Measurements from ENCODE around the gene ADGRB3. TPM values are rescaled to one million over a fixed set of nuclear protein-coding genes. Genes with fewer than 3 reads are reported as not detected.
A peak's percentile ranks its signal among the peaks of the same experiment; 100 is the strongest.

ADGRB3 gene
- total and polyA plus RNA-seq, 8 donors: 0.04 to 0.34 (median 0.21) TPM

DNA sequence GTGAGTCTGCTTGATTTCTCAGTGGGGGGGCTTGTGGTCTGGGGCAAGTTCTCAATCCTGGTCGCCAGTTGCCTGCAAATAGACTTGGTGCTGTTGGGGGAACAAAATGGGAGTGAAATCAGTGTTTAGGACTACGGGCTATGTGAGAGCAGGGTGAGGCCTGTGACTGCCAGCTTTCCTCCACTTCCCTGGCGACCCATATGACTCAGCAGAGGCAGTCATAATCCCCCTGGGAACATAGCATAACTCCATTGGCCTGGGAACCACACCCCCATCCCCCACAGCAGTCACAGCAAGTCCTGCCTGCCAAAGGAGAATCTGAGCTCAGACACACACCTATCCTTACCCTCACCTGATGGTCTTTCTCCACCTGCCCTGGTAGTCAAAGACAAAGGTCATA, 773.8 kb downstream of the ADGRB3 start:
- Histone ChIP-seq H3K27ac (no peak overlapping the region), H3K36me3 (no peaks in the 10 kb centered on the region), H3K9me3 (no peaks in the 10 kb centered on the region), H3K4me3 (no peak overlapping the region), H3K27me3 (no peaks in the 10 kb centered on the region), H3K4me1 (no peaks in the 10 kb centered on the region)
- intact Hi-C loops (cut with DNase I): no loop called here
- ATAC-seq (no peak), DNase-seq (peak in 1 of 6 donors; percentile 4), FAIRE-seq (no peak)
- TF ChIP-seq, protein P1, sequence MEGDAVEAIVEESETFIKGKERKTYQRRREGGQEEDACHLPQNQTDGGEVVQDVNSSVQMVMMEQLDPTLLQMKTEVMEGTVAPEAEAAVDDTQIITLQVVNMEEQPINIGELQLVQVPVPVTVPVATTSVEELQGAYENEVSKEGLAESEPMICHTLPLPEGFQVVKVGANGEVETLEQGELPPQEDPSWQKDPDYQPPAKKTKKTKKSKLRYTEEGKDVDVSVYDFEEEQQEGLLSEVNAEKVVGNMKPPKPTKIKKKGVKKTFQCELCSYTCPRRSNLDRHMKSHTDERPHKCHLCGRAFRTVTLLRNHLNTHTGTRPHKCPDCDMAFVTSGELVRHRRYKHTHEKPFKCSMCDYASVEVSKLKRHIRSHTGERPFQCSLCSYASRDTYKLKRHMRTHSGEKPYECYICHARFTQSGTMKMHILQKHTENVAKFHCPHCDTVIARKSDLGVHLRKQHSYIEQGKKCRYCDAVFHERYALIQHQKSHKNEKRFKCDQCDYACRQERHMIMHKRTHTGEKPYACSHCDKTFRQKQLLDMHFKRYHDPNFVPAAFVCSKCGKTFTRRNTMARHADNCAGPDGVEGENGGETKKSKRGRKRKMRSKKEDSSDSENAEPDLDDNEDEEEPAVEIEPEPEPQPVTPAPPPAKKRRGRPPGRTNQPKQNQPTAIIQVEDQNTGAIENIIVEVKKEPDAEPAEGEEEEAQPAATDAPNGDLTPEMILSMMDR (IDR thresholded peaks at IDR 0.05): no peak
- WGBS, 2 donors: 29 to 42% methylated on average over 3 of the region's 3 CpGs

DNA sequence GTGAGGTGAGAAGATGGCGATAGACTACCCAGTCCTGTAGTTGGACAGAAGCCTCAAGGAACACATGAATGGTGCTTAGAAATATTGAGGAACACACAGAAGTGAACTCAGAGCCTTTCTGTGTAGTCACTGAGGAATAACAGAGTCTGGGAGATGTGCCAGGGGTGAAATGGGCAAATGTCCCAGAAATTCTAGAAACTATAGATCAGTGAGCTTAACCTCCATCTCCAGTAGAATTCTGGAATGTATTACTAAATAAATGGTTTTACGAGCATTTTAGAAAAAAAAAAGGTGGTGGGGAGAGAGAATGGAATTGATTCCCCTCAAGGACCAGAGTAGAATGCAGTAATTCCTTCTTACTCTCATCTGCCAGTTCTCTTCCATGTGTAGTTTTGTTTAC, 781.7 kb downstream of the ADGRB3 start:
- H3K36me3 ChIP-seq: no peaks in the 10 kb centered on the region
- H3K27me3 ChIP-seq: no peaks in the 10 kb centered on the region
- ATAC-seq (no peak), FAIRE-seq (no peak), DNase-seq (no peak)
- no peak overlapping the region for H3K4me3 ChIP-seq
- no peak overlapping the region for H3K27ac ChIP-seq
- H3K4me1 ChIP-seq: no peaks in the 10 kb centered on the region
- TF ChIP-seq, protein P1 (IDR thresholded peaks at IDR 0.05): no peak
- H3K9me3 ChIP-seq: no peaks in the 10 kb centered on the region
- WGBS, 2 donors: 47 to 65% methylated on average over 2 of the region's 2 CpGs
- intact Hi-C loops (cut with DNase I): no loop called here

DNA sequence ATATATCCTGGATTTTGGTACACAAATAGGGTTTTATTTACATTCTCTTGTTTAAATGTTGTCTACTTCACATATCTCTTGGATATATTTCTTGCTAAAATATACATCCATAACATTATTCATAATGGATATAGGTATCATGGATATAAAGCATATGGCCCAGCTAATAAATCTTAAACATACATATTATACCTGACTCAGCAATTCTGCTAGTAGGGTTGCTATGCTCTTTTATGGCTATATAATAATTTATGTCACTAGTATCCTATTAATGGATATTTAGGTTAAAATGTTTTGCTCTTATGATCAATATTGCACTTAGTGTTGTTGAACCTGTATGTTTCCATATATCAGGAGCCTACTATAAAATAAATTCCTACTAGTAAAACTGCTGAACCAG, 786.2 kb downstream of the ADGRB3 start:
- intact Hi-C loops (cut with DNase I): no loop called here
- Histone ChIP-seq H3K36me3 (no peaks in the 10 kb centered on the region), H3K27ac (no peak overlapping the region), H3K27me3 (no peaks in the 10 kb centered on the region), H3K4me1 (no peaks in the 10 kb centered on the region), H3K4me3 (no peak overlapping the region), H3K9me3 (no peaks in the 10 kb centered on the region)
- ATAC-seq (no peak), DNase-seq (no peak), FAIRE-seq (no peak)
- TF ChIP-seq, protein P1 (IDR thresholded peaks at IDR 0.05): no peak

DNA sequence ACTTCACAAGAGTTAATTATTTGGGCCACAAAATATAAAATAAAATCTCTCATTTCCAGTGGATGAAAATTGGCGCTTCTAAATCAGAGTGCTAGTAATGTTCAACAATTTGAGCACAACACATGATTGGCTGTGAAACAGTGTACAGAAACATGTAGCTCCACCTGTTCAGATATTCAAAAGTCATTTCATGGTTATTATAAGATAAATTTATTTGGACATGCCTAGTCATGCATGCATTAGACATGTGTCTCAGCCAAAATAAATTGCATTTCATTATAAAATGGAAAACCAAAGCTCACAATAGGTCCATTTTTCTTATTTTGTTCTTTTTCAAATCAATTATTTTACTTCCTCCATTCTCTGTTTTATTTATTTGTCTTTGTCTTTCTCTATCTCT, 786.9 kb downstream of the ADGRB3 start:
- FAIRE-seq (no peak), ATAC-seq (no peak), DNase-seq (no peak)
- H3K9me3 ChIP-seq: no peaks in the 10 kb centered on the region
- TF ChIP-seq, protein P1 (IDR thresholded peaks at IDR 0.05): no peak
- H3K27me3 ChIP-seq: no peaks in the 10 kb centered on the region
- 66 to 92% methylated on average over 1 of the region's 1 CpG for WGBS, 2 donors
- intact Hi-C loops (cut with DNase I): no loop called here
- H3K4me3 ChIP-seq: no peak overlapping the region
- H3K36me3 ChIP-seq: no peaks in the 10 kb centered on the region
- H3K4me1 ChIP-seq: no peaks in the 10 kb centered on the region
- no peak overlapping the region for H3K27ac ChIP-seq

DNA sequence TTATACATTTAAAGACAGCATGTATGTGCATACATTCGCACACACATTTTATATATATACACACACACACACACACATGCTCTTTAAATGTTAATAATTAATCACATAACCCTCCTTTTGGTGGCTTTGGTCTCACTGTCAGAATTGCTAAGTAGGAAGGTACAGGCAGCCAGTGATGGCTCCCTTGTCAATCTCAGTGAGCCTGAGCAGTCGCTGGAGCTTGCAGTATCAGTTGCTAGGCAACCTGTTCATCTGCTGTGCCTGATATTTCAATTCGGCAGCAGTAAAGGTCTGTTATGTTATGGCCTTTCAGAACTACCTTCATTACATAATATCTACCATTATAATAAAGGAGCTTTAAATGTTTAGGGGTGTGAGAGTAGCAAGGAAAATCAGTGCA, 787.4 kb downstream of the ADGRB3 start:
- Histone ChIP-seq H3K9me3 (no peaks in the 10 kb centered on the region), H3K36me3 (no peaks in the 10 kb centered on the region), H3K27ac (no peak overlapping the region), H3K4me3 (no peak overlapping the region), H3K27me3 (no peaks in the 10 kb centered on the region), H3K4me1 (no peaks in the 10 kb centered on the region)
- FAIRE-seq: no peak
- intact Hi-C loops (cut with DNase I): no loop called here
- DNase-seq: no peak
- ATAC-seq: peak in 1 of 4 donors; percentile 37
- 22 to 34% methylated on average over 3 of the region's 3 CpGs for WGBS, 2 donors
- TF ChIP-seq, protein P1 (IDR thresholded peaks at IDR 0.05): no peak

Measured in pancreas (tissue), 10 donors.